T-helper 2 cell treated with Interferon-gamma antibody and Interleukin-4, amounts not matched to agents 5 μg/mL and 100 μg/mL, for 36 hours (primary cell): ENCODE data around the gene MEIOSIN.

Source experiments
- DNase-seq: peaks from one replicate; pipeline ENCODE4 v3.0.0; 2021; ENCODE audit warnings: low spot score
- H3K27ac Mint-ChIP-seq: one replicate; pipeline ENCODE4 v1.8.0; 2021; ENCODE audit warnings: mild to moderate bottlenecking, mixed read lengths
- H3K27me3 Mint-ChIP-seq: one replicate; pipeline ENCODE4 v1.8.0; 2021; ENCODE audit warnings: low read depth, mixed read lengths
- H3K36me3 Mint-ChIP-seq: one replicate; pipeline ENCODE4 v1.8.0; 2021; ENCODE audit warnings: low read depth, mixed read lengths
- H3K4me1 Mint-ChIP-seq: one replicate; pipeline ENCODE4 v1.8.0; 2021; ENCODE audit warnings: low read depth, mixed read lengths
- H3K4me3 Mint-ChIP-seq: one replicate; pipeline ENCODE4 v1.8.0; 2022; ENCODE audit warnings: mild to moderate bottlenecking, moderate library complexity, mixed read lengths
- H3K9me3 Mint-ChIP-seq: one replicate; pipeline ENCODE4 v1.8.0; 2021; ENCODE audit warnings: mixed read lengths

The MEIOSIN gene

GRCh38 chr19:45765702-45766295 is 32.6 kb downstream of the MEIOSIN start:
- H3K36me3 Mint-ChIP-seq: no peaks in the 10 kb centered on the region
- H3K27me3 Mint-ChIP-seq: peaks cover 17% of the 10 kb centered on the region
- no peak overlapping the region for H3K4me3 Mint-ChIP-seq
- no peaks in the 10 kb centered on the region for H3K9me3 Mint-ChIP-seq
- no peak overlapping the region for H3K27ac Mint-ChIP-seq
- peaks cover 8% of the 10 kb centered on the region for H3K4me1 Mint-ChIP-seq
- DNase-seq: no peak

- Mint-ChIP-seq H3K27ac (no peak overlapping the region), H3K4me1 (peaks cover 8% of the 10 kb centered on the region), H3K9me3 (no peaks in the 10 kb centered on the region), H3K36me3 (no peaks in the 10 kb centered on the region), H3K27me3 (peaks cover 17% of the 10 kb centered on the region), H3K4me3 (no peak overlapping the region)
- DNase-seq: no peak
Measured at GRCh38 chr19:45766296-45766868, 33.1 kb downstream of the MEIOSIN start.

GRCh38 chr19:45766869-45767346 is 33.7 kb downstream of the MEIOSIN start:
- Mint-ChIP-seq H3K4me3 (peak overlapping the region; percentile 32), H3K4me1 (peaks cover 8% of the 10 kb centered on the region), H3K9me3 (no peaks in the 10 kb centered on the region), H3K27me3 (peaks cover 17% of the 10 kb centered on the region), H3K36me3 (no peaks in the 10 kb centered on the region), H3K27ac (no peak overlapping the region)
- no peak for DNase-seq

- no peak for DNase-seq
- Mint-ChIP-seq H3K4me1 (peaks cover 8% of the 10 kb centered on the region), H3K36me3 (no peaks in the 10 kb centered on the region), H3K4me3 (peak overlapping the region; percentile 32), H3K9me3 (no peaks in the 10 kb centered on the region), H3K27ac (no peak overlapping the region), H3K27me3 (peaks cover 20% of the 10 kb centered on the region)
Measured at GRCh38 chr19:45767410-45767880, 34.2 kb downstream of the MEIOSIN start.

- Mint-ChIP-seq H3K27me3 (peaks cover 20% of the 10 kb centered on the region), H3K36me3 (no peaks in the 10 kb centered on the region), H3K9me3 (no peaks in the 10 kb centered on the region), H3K4me1 (peaks cover 8% of the 10 kb centered on the region), H3K27ac (no peak overlapping the region), H3K4me3 (peak overlapping the region; percentile 63)
- peak; percentile 42 for DNase-seq
Measured at GRCh38 chr19:45767881-45768654, 34.8 kb downstream of the MEIOSIN start.

GRCh38 chr19:45768655-45768983 is 35.4 kb downstream of the MEIOSIN start:
- no peaks in the 10 kb centered on the region for H3K9me3 Mint-ChIP-seq
- no peak for DNase-seq
- H3K4me3 Mint-ChIP-seq: peak overlapping the region; percentile 87
- peak overlapping the region; percentile 65 for H3K27ac Mint-ChIP-seq
- peaks cover 20% of the 10 kb centered on the region for H3K27me3 Mint-ChIP-seq
- peaks cover 8% of the 10 kb centered on the region for H3K4me1 Mint-ChIP-seq
- no peaks in the 10 kb centered on the region for H3K36me3 Mint-ChIP-seq

- Mint-ChIP-seq H3K9me3 (no peaks in the 10 kb centered on the region), H3K36me3 (no peaks in the 10 kb centered on the region), H3K27ac (peak within 1 kb of the TSS; percentile 79), H3K4me3 (peak within 1 kb of the TSS; percentile 87), H3K27me3 (peaks cover 20% of the 10 kb centered on the region), H3K4me1 (peaks cover 8% of the 10 kb centered on the region)
- peak; percentile 96 for DNase-seq
Measured at GRCh38 chr19:45768984-45769782, 35.9 kb downstream of the MEIOSIN start, which contains the start of gene SIX5. TSS of gene SIX5 (minus strand) at chr19:45769252. CDS start at chr19:45768844, 408 bp downstream.

GRCh38 chr19:45769821-45770191 is 36.6 kb downstream of the MEIOSIN start:
- Mint-ChIP-seq H3K36me3 (no peaks in the 10 kb centered on the region), H3K27ac (peak overlapping the region; percentile 79), H3K4me3 (peak overlapping the region; percentile 87), H3K4me1 (peaks cover 8% of the 10 kb centered on the region), H3K27me3 (peaks cover 16% of the 10 kb centered on the region), H3K9me3 (no peaks in the 10 kb centered on the region)
- peak; percentile 50 for DNase-seq

- H3K4me3 Mint-ChIP-seq: peak overlapping the region; percentile 87
- H3K4me1 Mint-ChIP-seq: peaks cover 8% of the 10 kb centered on the region
- H3K27ac Mint-ChIP-seq: peak overlapping the region; percentile 20
- DNase-seq: peak; percentile 87
- H3K9me3 Mint-ChIP-seq: no peaks in the 10 kb centered on the region
- H3K36me3 Mint-ChIP-seq: no peaks in the 10 kb centered on the region
- peaks cover 12% of the 10 kb centered on the region for H3K27me3 Mint-ChIP-seq
Measured at GRCh38 chr19:45770192-45771101, 37.2 kb downstream of the MEIOSIN start.

- H3K36me3 Mint-ChIP-seq: no peaks in the 10 kb centered on the region
Measured at GRCh38 chr19:45771311-45771933, 38.2 kb downstream of the MEIOSIN start.

GRCh38 chr19:45772130-45772840 is 39.0 kb downstream of the MEIOSIN start:
- Mint-ChIP-seq H3K9me3 (no peaks in the 10 kb centered on the region), H3K27me3 (peaks cover 12% of the 10 kb centered on the region), H3K36me3 (no peaks in the 10 kb centered on the region), H3K4me1 (peaks cover 8% of the 10 kb centered on the region), H3K27ac (no peak overlapping the region), H3K4me3 (no peak overlapping the region)
- no peak for DNase-seq

More at GRCh38 chr19:45771311-45771933, 38.2 kb downstream of the MEIOSIN start:
- peaks cover 8% of the 10 kb centered on the region for H3K4me1 Mint-ChIP-seq
- no peak for DNase-seq
- no peaks in the 10 kb centered on the region for H3K9me3 Mint-ChIP-seq
- peaks cover 11% of the 10 kb centered on the region for H3K27me3 Mint-ChIP-seq
- H3K27ac Mint-ChIP-seq: no peak overlapping the region
- H3K4me3 Mint-ChIP-seq: peak overlapping the region; percentile 54

GRCh38 chr19:45772912-45773311 is 39.7 kb downstream of the MEIOSIN start:
- no peak overlapping the region for H3K27ac Mint-ChIP-seq
- H3K4me3 Mint-ChIP-seq: no peak overlapping the region
- no peak for DNase-seq
- H3K4me1 Mint-ChIP-seq: peaks cover 8% of the 10 kb centered on the region
- H3K27me3 Mint-ChIP-seq: peaks cover 10% of the 10 kb centered on the region
- no peaks in the 10 kb centered on the region for H3K9me3 Mint-ChIP-seq
- no peaks in the 10 kb centered on the region for H3K36me3 Mint-ChIP-seq
